T-helper 2 cell (primary cell): ENCODE results near the gene CEBPZOS.

Source experiments
- DNase-seq, 5 experiments: peaks; one replicate each; pipeline versions ENCODE4 v3.0.0 to v3.0.0-alpha.2; 2012 to 2022

The CEBPZOS gene

DNA sequence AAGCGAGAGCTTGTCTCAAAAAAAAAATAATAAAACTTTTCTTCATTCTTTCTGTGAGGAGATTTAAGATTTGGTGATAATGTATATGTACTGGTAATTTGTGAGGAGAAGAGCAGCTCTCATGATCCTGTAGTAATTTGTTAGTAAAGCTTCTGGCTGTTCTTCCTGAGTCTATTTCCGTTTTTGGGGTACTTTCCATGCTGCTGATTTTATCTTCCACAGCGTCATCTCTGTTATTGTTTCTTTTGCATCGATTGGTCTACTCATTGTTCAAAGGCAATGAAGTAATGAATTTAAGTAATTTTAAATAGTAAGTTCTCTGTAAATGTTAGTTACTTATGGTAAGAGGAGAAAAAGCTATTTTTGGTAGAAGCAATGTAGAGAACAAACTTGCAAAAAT lies 47.1 kb downstream of the CEBPZOS start:
- DNase-seq: peak in 1 of 5 experiments; percentile 67

DNA sequence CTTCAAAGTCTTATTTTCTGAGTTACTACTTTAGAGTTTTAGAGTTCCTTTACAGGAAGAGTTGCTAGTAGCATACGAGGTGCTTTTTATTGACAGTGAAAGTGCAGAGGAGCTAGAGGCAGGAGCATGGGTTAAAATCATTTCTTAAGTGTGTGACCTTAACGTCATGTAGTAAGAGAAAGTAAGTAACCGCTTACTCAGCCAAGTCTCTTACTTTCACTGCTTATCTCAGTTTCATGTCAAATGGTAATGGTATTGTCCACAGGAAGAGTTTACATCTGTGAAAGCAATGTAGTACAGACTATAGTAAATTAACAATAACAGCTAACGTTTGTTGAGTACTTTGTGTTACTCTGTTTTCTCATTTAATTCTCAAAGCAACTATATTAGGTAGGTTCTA lies 47.7 kb downstream of the CEBPZOS start:
- DNase-seq: peak in 1 of 5 experiments; percentile 81

DNA sequence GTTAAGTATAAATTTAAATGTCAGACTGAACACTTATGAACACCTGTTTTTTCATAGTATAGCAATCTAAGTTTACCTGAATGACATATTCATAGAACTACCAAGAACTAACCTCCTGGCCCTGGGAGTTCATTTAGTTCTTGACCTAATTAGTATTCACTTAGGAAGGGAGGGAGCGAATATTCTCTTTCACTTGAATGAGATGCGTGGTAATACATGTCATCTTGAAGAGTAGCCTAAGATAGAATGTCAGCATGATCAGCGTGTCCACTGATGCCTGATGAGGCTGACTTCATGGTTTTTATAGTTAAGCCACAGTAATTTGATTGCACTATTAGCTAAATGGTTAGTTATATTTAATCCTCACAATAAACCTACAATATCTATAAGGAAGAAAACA lies 48.5 kb downstream of the CEBPZOS start:
- DNase-seq: no peak

DNA sequence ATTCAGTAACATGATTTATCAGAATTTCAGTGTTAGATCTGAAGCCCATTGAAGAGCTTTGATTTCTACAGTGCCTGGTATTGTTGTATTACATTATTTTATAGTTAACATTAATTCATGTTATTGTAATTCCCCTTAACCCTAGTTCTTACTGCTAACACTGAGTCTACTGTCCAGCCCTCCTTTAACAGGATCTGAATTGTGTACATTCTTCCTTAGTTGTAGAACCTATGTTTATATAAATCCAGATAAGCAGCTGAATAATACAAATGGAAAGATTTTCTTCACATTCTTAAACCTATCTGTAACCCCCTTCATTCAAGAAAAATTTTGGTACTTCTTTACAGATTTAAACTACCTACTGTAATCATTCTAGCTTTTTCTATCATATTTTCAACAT lies 49.9 kb downstream of the CEBPZOS start:
- no peak for DNase-seq

GRCh38 chr2:37250869-37251740 lies 54.8 kb downstream of the CEBPZOS start:
- DNase-seq: no peak
